Activated CD4-positive, alpha-beta T cell treated with anti-CD3 and anti-CD28 coated beads, Interleukin-2, Interleukin-4, amounts not matched to agents 100 ng/mL and 50 ng/mL, durations not matched to agents 16 hours and 8 hours (primary cell): ENCODE measurements around the gene TCTN1.

Experiments
- DNase-seq: peaks from one replicate; pipeline ENCODE4 v3.0.0-alpha.2; 2020; ENCODE audit warnings: low spot score

TCTN1 gene

GRCh38 chr12:110680032-110680431, 66.1 kb downstream of the TCTN1 start:
- no peak for DNase-seq

GRCh38 chr12:110683888-110684287, 70.0 kb downstream of the TCTN1 start:
- no peak for DNase-seq

GRCh38 chr12:110684312-110684836, 70.4 kb downstream of the TCTN1 start:
- DNase-seq, result no peak

- no peak for DNase-seq
Measured at GRCh38 chr12:110686294-110686903, 72.5 kb downstream of the TCTN1 start.

- DNase-seq, result no peak
Measured at GRCh38 chr12:110687396-110688169, 73.7 kb downstream of the TCTN1 start.

- DNase-seq, result no peak
Measured at GRCh38 chr12:110688446-110689280, 74.7 kb downstream of the TCTN1 start, which contains the start of gene HVCN1. Gene HVCN1 (minus strand): TSS chr12:110689115. CDS start chr12:110683245, 5,870 bp downstream.

GRCh38 chr12:110689281-110690126, 75.6 kb downstream of the TCTN1 start:
- peak; percentile 48 for DNase-seq

- no peak for DNase-seq
Measured at GRCh38 chr12:110690127-110690430, 76.2 kb downstream of the TCTN1 start.

- DNase-seq, result no peak
Measured at GRCh38 chr12:110693731-110694130, 79.8 kb downstream of the TCTN1 start.

- DNase-seq, result no peak
Measured at GRCh38 chr12:110694330-110694901, 80.5 kb downstream of the TCTN1 start.

GRCh38 chr12:110696283-110696682, 82.4 kb downstream of the TCTN1 start:
- DNase-seq, result no peak

GRCh38 chr12:110697236-110697635, 83.3 kb downstream of the TCTN1 start:
- DNase-seq, result no peak

- peak; percentile 85 for DNase-seq
Measured at GRCh38 chr12:110698171-110698902, 84.4 kb downstream of the TCTN1 start.
